GM21619 (cell line): ENCODE results near the gene TRIM71.
"Not testable (repeated sequence)": the region's sequence is repeated elsewhere in the genome, so short reads cannot be mapped to it uniquely, and the experiment has no call there.

ENCODE experiments used
- ATAC-seq: cut with Tn5 transposase; IDR thresholded peaks from one replicate; pipeline ENCODE4 v1.9.1; 2021; ENCODE audit not compliant: unreplicated experiment

The TRIM71 gene

DNA sequence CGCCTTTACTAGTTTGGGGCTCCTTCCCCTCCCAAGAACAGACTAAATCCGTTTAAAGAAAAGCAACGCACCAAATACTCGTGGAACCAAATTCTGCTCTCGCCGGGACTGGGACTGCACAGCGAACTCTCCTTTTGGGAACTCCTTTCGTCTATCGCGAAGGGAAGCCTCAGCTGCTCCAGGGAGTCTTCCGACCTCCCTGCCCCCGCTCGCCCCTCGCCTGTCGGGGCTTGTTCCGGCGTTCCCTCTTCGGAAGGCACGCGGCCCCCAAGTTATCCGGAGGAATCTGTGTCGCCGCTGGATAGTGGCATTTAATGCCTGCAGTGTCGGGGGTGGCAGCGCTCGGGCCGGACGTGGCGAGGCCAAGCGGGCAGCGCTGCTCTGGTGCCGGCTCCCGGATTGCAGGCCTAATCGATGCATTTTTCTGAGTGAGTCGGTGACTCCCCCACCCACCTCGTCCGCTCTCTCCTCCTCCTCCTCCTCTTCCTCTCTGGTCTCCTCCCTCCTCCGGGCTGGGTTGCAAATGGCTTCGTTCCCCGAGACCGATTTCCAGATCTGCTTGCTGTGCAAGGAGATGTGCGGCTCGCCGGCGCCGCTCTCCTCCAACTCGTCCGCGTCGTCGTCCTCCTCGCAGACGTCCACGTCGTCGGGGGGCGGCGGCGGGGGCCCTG lies at the start of gene TRIM71:
Gene TRIM71, plus strand, starts transcription at position 440 of the 671 bp plus-strand sequence. Its CDS starts 84 bp downstream, at position 524.
- ATAC-seq, result no peak

- no peak for ATAC-seq
Measured at GRCh38 chr3:32778389-32778788, 39.4 kb upstream of the TRIM71 start.

- no peak for ATAC-seq
Measured at GRCh38 chr3:32780071-32780734, 37.6 kb upstream of the TRIM71 start.

- peak; percentile 37 for ATAC-seq
Measured at GRCh38 chr3:32780735-32781210, 37.0 kb upstream of the TRIM71 start.

- ATAC-seq, result peak; percentile 91
Measured at GRCh38 chr3:32781211-32781968, 36.4 kb upstream of the TRIM71 start.

DNA sequence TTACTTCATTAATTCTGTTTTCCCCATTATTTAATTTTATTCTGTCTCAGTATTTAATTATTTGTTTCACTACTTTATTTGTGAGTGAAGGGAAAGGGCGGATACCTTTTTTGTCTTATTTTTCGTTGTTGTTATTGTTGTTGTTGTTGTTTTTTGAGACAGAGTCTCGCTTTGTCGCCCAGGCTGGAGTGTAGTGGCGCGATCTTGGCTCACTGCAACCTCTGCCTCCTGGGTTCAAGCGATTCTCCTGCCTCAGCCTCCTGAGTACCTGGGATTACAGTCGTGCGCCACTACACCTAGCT lies 35.9 kb upstream of the TRIM71 start:
- ATAC-seq, result not testable (repeated sequence)

- ATAC-seq, result no peak
Measured at GRCh38 chr3:32782407-32782806, 35.4 kb upstream of the TRIM71 start.

- no peak for ATAC-seq
Measured at GRCh38 chr3:32791833-32792232, 26.0 kb upstream of the TRIM71 start.

- no peak for ATAC-seq
Measured at GRCh38 chr3:32794487-32795308, 23.1 kb upstream of the TRIM71 start.

DNA sequence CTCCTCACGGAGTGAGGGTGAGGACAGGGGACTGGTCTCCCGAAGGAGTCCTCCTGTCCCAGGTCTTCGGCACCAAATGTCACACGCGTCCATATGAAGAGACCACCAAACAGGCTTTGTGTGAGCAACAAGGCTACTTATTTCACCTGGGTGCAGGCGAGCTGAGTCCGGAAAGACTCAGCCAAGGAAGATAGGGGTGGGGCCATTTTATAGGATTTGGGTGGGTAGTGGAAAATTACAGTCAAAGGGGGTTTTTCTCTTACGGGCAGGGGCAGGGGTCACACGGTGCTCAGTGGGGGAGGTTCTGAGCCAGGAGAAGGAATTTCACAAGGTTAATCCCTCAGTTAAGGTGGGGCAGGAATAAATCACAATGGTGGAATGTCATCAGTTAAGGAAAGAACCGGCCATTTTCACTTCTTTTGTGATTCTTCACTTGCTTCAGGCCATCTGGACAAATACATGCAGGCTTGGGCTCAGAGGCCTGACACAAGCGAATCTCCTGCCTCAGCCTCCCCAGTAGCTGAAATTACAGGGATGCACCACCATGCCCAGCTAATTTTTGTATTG lies 21.3 kb upstream of the TRIM71 start:
- not testable (repeated sequence) for ATAC-seq

- no peak for ATAC-seq
Measured at GRCh38 chr3:32797776-32798175, 20.0 kb upstream of the TRIM71 start.

DNA sequence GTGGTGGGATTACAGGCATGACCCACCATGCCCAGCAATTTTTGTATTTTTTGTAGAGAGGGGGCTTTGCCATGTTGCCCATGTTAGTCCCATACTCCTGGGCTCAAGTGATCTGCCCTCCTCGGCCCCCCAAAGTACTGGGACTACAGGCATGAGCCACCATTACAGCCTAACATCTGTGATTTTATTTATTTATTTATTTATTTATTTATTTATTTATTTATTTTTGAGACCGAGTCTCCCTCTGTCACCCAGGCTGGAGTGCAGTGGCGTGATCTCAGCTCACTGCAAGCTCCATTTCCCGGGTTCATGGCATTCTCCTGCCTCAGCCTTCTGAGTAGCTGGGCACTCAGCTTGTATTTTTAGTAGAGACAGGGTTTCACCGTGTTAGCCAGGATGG lies 16.4 kb upstream of the TRIM71 start:
- not testable (repeated sequence) for ATAC-seq

- ATAC-seq, result peak; percentile 63
Measured at GRCh38 chr3:32813180-32813579, 4.6 kb upstream of the TRIM71 start.

GRCh38 chr3:32814361-32814760 lies 3.4 kb upstream of the TRIM71 start:
- no peak for ATAC-seq

GRCh38 chr3:32815841-32816438 lies 1.9 kb upstream of the TRIM71 start:
- ATAC-seq, result no peak

- no peak for ATAC-seq
Measured at GRCh38 chr3:32816439-32817256, 1.1 kb upstream of the TRIM71 start.

GRCh38 chr3:32817257-32817557 lies 590 bp upstream of the TRIM71 start:
- ATAC-seq, result no peak

GRCh38 chr3:32818229-32818969 lies 602 bp downstream of the TRIM71 start:
- ATAC-seq, result no peak

- no peak for ATAC-seq
Measured at GRCh38 chr3:32818970-32819511, 1.2 kb downstream of the TRIM71 start.
